K562 (cell line): ENCODE data around the gene TLN1.

ENCODE experiments used
- POLR2AphosphoS2 ChIP-seq: IDR thresholded peaks from 2 replicates; pipeline ENCODE4 v1.6.1; 2012; ENCODE audit warnings: low read length, improper control_type of control experiment
- ZC3H11A ChIP-seq: IDR thresholded peaks from 2 replicates; pipeline ENCODE4 v1.6.1; 2012; ENCODE audit warnings: low read depth, low read length, improper control_type of control experiment
- ZKSCAN1 ChIP-seq: fragments of 150-350 bp; IDR thresholded peaks from 2 replicates; pipeline ENCODE4 v1.6.1; 2016; ENCODE audit warnings: low read depth, low read length
- ZNF274 ChIP-seq: IDR thresholded peaks from 2 replicates; pipeline ENCODE4 v1.6.1; 2011; ENCODE audit warnings: low read depth, mild to moderate bottlenecking, low read length, moderate library complexity, borderline replicate concordance
- TF ChIP-seq, protein P1 (sequence below): fragments of 250-450 bp; sonication (Bioruptor Pico); IDR thresholded peaks from 2 replicates; pipeline ENCODE4 v1.5.0; 2021; ENCODE audit warnings: mild to moderate bottlenecking, moderate library complexity
- TF ChIP-seq, protein P2 (sequence below), 3 experiments: IDR thresholded peaks in 2 of 3; conservative IDR thresholded peaks in 1 of 3; 2 replicates each; pipeline ENCODE4 v1.5.1; 2011 to 2012; ENCODE audit warnings: low read length in 3 of 3, mild to moderate bottlenecking in 3 of 3, control low read depth in 2 of 3, improper control_type of control experiment in 1 of 3, inconsistent platforms in 1 of 3, low read depth in 1 of 3, mixed read lengths in 1 of 3, moderate library complexity in 1 of 3; ENCODE audit not compliant: insufficient read depth in 2 of 3

DNA sequence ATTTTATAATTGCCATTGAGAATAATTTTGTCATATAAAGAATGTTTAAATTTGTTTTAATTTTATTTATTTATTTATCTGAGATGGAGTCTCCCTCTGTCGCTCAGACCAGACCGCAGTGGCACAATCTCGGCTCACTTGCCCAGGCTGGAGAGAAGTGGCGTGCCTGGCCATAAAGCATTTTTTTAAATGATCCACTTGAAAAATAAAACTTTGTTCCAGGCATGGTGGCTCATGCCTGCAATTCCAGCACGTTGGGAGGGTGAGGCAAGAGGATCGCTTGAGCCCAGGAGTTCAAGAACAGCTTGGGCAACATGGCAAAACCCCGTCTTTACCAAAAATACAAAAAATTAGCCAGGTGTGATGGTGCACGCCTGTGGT is 79.2 kb downstream of the TLN1 start:
- TF ChIP-seq ZKSCAN1 (no peak), ZC3H11A (no peak), POLR2AphosphoS2 (no peak), ZNF274 (no peak)
- TF ChIP-seq, protein P1, sequence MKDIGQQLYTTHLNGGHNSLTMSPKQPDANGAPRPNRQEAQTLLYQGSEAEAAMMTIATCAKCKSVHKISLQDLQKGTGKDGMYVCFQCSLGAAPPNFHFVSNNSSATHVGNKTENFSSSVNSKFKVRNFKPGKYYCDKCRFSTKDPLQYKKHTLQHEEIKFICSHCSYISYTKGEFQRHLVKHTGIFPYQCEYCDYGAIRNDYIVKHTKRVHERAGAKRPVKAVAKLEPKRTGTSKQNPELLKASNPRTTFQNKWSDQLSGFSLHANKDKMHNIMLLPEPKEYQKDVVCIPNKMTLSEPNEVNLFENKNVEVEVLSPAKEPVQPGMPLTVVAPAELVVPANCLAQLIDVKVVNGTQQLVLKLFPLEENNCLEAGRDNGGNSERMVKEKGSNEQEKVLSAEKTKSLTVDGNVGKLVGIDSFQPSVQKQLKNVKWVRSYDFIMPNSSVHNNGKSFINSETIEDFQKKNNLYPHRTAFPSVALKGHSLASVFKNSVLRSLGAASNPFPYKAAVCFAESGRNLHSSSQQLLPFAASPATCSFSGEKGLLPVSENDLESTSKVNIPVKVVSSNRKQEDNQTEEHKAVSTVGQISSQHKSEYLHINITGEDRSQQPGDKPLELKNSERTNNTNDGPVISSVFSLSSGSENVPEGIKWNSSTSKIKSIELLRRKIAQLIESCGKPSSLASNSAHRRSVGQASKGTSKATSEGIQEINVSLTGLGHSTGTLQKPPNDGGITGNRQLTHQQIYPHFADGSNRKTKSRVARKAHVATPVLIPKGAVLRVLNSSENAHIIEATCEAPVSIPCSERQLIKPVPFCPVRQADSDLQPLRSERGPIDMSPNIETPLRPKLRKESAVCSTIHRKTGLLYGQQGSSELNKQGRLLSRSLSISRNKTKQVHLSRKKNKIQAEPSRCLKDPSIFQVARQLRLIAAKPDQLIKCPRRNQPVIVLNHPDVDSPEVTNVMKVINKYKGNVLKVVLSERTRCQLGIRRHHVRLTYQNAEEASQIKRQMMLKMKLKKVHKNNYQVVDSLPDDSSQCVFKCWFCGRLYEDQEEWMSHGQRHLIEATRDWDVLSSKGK, result no peak
- TF ChIP-seq, protein P2, sequence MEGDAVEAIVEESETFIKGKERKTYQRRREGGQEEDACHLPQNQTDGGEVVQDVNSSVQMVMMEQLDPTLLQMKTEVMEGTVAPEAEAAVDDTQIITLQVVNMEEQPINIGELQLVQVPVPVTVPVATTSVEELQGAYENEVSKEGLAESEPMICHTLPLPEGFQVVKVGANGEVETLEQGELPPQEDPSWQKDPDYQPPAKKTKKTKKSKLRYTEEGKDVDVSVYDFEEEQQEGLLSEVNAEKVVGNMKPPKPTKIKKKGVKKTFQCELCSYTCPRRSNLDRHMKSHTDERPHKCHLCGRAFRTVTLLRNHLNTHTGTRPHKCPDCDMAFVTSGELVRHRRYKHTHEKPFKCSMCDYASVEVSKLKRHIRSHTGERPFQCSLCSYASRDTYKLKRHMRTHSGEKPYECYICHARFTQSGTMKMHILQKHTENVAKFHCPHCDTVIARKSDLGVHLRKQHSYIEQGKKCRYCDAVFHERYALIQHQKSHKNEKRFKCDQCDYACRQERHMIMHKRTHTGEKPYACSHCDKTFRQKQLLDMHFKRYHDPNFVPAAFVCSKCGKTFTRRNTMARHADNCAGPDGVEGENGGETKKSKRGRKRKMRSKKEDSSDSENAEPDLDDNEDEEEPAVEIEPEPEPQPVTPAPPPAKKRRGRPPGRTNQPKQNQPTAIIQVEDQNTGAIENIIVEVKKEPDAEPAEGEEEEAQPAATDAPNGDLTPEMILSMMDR (IDR thresholded peaks at IDR 0.05 in 2 of 3, conservative IDR thresholded peaks at IDR 0.05 in 1 of 3; ENCODE audit: insufficient read depth in 2 of 3, low read depth in 1 of 3, low read length in 3 of 3), result no peak
